ENCODE results near the gene TBXAS1.

GRCh38 chr7:139987691-139988516, 158.8 kb downstream of the TBXAS1 start:
- TF ChIP-seq POLR2A (IDR thresholded peaks at IDR 0.05; ENCODE audit: low read length) = no peak
- TF ChIP-seq GATA1 (IDR thresholded peaks at IDR 0.05; ENCODE audit: low read depth, low read length) = no peak

All from erythroblast (primary cell).